Parathyroid adenoma (tissue), 2 donors: ENCODE results near the gene CRTC2.

ENCODE experiments used
- H2AFZ ChIP-seq: fragments of 300-600 bp; sonication (generic); one replicate; pipeline ENCODE4 v1.7.0; 2017; ENCODE audit warnings: antibody characterized with exemption, mild to moderate bottlenecking
- H3K27ac ChIP-seq: fragments of 300-600 bp; sonication (generic); one replicate; pipeline ENCODE4 v1.7.0; 2017
- H3K27me3 ChIP-seq: fragments of 300-600 bp; sonication (generic); one replicate; pipeline ENCODE4 v1.7.0; 2017; ENCODE audit warnings: low read length; ENCODE audit not compliant: control insufficient read depth, insufficient read depth
- H3K36me3 ChIP-seq: fragments of 300-600 bp; sonication (generic); one replicate; pipeline ENCODE4 v1.7.0; 2017; ENCODE audit warnings: low read length; ENCODE audit not compliant: control insufficient read depth, insufficient read depth
- H3K4me1 ChIP-seq: fragments of 300-600 bp; sonication (generic); one replicate; pipeline ENCODE4 v1.7.0; 2017; ENCODE audit warnings: control low read depth
- H3K4me2 ChIP-seq: fragments of 300-600 bp; sonication (generic); one replicate; pipeline ENCODE4 v1.7.0; 2017; ENCODE audit warnings: low read length
- H3K4me3 ChIP-seq: fragments of 300-600 bp; sonication (generic); one replicate; pipeline ENCODE4 v1.7.0; 2017; ENCODE audit warnings: low read depth, low read length
- H3K79me2 ChIP-seq: fragments of 300-600 bp; sonication (generic); one replicate; pipeline ENCODE4 v1.7.0; 2017; ENCODE audit warnings: control low read depth
- H3K9ac ChIP-seq: fragments of 300-600 bp; sonication (generic); one replicate; pipeline ENCODE4 v1.7.0; 2017; ENCODE audit warnings: mild to moderate bottlenecking
- H3K9me3 ChIP-seq: fragments of 300-600 bp; sonication (generic); one replicate; pipeline ENCODE4 v1.7.0; 2017; ENCODE audit warnings: low read length; ENCODE audit not compliant: control insufficient read depth
- CTCF ChIP-seq: fragments of 300-600 bp; sonication (generic); IDR thresholded peaks from one replicate; pipeline ENCODE4 v1.7.0; 2017; ENCODE audit warnings: antibody characterized with exemption, mild to moderate bottlenecking
- donor health status: primary hyperparathyroidism.

CRTC2 gene

GRCh38 chr1:153929981-153930948, 28.1 kb downstream of the CRTC2 start:
- H2AFZ ChIP-seq = no peak overlapping the region
- no peak overlapping the region for H3K27ac ChIP-seq
- H3K9ac ChIP-seq = no peak overlapping the region
- no peaks in the 10 kb centered on the region for H3K4me1 ChIP-seq
- no peaks in the 10 kb centered on the region for H3K79me2 ChIP-seq
- no peak overlapping the region for H3K4me2 ChIP-seq
- H3K4me3 ChIP-seq = no peak overlapping the region
- H3K36me3 ChIP-seq = no peaks in the 10 kb centered on the region
- TF ChIP-seq CTCF = no peak
- no peaks in the 10 kb centered on the region for H3K27me3 ChIP-seq
- no peaks in the 10 kb centered on the region for H3K9me3 ChIP-seq

GRCh38 chr1:153929426-153929825, 29.0 kb downstream of the CRTC2 start:
- Histone ChIP-seq H3K79me2 (no peaks in the 10 kb centered on the region), H3K27ac (no peak overlapping the region), H3K9me3 (no peaks in the 10 kb centered on the region), H3K27me3 (no peaks in the 10 kb centered on the region), H3K4me2 (no peak overlapping the region), H3K9ac (no peak overlapping the region), H3K4me3 (no peak overlapping the region), H3K36me3 (no peaks in the 10 kb centered on the region), H3K4me1 (no peaks in the 10 kb centered on the region), H2AFZ (no peak overlapping the region)
- TF ChIP-seq CTCF = no peak

GRCh38 chr1:153928791-153929341, 29.5 kb downstream of the CRTC2 start:
- Histone ChIP-seq H3K4me3 (no peak overlapping the region), H3K27ac (no peak overlapping the region), H3K27me3 (no peaks in the 10 kb centered on the region), H3K79me2 (no peaks in the 10 kb centered on the region), H3K4me2 (no peak overlapping the region), H3K9ac (no peak overlapping the region), H3K4me1 (no peaks in the 10 kb centered on the region), H3K36me3 (no peaks in the 10 kb centered on the region), H3K9me3 (no peaks in the 10 kb centered on the region), H2AFZ (no peak overlapping the region)
- TF ChIP-seq CTCF = no peak

GRCh38 chr1:153928245-153928644, 30.2 kb downstream of the CRTC2 start:
- Histone ChIP-seq H3K79me2 (no peaks in the 10 kb centered on the region), H3K4me2 (no peak overlapping the region), H2AFZ (no peak overlapping the region), H3K4me1 (no peaks in the 10 kb centered on the region), H3K27me3 (no peaks in the 10 kb centered on the region), H3K9me3 (no peaks in the 10 kb centered on the region), H3K4me3 (no peak overlapping the region), H3K9ac (no peak overlapping the region), H3K36me3 (no peaks in the 10 kb centered on the region), H3K27ac (no peak overlapping the region)
- no peak for TF ChIP-seq CTCF
